DMS79 treated with DMSO at 0.1 percent for 48 hours (cell line): Measurements from ENCODE around the gene ARMH2.
A peak's percentile ranks its signal among the peaks of the same experiment; 100 is the strongest.

Source experiments
- DNase-seq: peaks from one replicate; lab custom pipeline; 2025; lab: John Stamatoyannopoulos, UW

The ARMH2 gene

DNA sequence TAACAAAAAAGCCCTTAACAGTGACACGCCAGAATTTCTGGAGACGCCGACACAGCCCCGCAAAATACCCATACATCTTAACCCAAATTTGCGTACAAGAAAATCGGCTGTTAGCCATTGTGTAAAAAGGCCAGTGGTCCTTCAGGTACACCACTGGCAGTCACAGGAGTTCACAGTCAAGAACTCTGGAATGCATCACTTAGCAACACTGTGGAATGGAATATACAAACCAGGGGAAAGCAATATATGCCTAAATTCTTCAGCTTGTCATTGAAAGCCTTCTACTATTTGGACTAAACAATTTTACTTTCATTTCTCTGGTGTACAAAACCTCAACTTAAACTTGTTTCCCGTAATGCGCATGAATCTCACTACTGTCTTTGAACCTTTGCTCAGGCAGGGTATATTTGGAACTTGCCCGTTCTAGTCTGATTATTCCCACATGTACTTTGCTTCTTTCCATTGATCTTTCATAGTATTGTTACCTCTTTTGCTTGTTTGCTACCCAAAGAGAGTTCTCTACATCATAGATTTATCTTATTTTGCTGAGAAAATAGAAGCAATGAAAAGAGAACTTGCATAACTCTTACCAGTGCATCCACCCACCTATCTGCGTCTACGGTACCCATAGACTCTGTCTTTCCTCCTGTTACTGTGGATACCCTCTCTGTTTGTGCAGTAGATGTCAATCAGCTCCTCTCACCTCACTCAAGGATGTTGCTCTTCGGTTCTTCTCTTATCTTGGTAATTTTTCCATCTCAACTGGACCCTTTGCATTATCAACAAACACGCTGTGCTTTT, at the start of gene ARMH2:
Gene ARMH2 (minus strand): TSS at position 178 of the 801 bp plus-strand sequence. CDS start 60 bp downstream, at position 118.
- DNase-seq: no peak

DNA sequence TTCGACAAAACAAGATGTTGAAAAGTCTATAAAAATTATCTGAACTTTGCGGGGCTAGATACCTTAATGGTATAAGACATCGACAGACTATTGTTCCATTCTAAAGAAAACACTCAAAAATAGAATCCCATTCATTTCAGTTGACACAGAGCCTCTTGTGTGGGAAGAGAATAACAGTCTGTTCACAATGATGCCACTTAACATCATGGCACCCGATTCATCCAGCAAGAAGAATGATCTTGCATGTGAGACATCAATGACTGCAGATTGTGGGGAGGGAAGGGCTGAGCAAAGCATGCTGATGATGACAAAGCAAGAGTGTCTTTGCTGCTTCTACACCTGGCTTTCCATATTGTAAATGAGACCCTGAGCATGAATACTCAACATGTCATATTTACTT, 49.7 kb upstream of the ARMH2 start:
- DNase-seq: peak; percentile 51

DNA sequence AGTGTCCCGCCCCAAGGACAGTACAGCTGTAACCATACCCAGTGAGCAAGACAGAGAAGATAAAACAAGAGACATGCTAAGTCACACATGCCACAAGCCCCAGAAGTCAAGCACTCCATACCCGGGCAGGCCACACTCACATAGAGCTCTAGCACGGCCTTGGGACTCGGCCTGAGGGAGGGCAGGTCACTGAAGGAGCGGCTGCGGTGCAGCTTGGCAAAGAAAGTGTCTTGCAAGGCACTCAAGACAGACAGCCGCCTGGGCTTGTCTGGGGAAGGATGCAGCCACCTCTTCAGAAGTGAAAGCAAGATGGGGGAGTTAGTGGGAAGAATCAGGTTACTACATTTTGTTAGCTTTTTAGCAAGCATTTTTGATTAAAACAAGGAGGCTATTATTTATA, 48.7 kb upstream of the ARMH2 start:
- DNase-seq: peak; percentile 90

GRCh38 chr6:24845578-24845977, 46.9 kb upstream of the ARMH2 start:
- DNase-seq: no peak

DNA sequence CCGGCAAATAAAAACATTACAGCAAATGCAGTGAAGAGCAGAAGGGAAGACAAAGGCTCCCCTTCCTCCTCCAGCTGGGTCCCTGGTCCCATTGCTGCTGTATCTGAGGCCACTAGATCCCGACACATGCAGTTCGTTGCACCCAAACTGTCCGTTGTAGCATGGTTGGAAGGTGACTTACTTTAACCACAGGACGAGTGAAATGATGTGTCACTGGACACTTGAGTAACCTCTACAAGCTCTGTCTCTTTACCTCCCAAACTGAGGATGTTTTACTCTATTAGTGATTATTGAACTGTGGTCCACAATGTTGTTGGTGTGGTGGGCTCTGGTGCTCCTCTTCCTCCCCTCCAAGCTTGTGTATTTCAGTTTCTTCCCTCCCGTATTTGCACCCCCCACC, 46.2 kb upstream of the ARMH2 start:
- DNase-seq: no peak

GRCh38 chr6:24844061-24844460, 45.3 kb upstream of the ARMH2 start:
- no peak for DNase-seq

DNA sequence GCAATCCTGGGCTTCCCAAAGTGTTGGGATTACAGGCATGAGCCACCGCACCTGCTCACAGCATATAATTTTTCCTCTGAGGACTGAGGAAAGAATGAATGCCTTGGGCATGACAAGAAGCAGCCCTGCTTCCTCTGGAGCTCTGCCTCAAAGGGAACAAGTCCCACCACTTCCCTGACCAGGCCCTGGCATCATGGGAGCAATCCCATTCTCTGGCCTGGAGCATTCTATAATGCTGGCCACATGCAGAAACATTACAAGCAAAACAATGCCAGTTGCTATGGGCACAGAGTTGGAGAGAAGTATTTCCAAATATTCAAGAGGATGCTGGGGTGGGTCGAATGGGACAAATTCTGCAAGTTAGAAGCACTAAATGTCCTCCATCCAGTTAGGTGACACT, 41.5 kb upstream of the ARMH2 start:
- DNase-seq: no peak

GRCh38 chr6:24838994-24839393, 40.3 kb upstream of the ARMH2 start:
- no peak for DNase-seq

DNA sequence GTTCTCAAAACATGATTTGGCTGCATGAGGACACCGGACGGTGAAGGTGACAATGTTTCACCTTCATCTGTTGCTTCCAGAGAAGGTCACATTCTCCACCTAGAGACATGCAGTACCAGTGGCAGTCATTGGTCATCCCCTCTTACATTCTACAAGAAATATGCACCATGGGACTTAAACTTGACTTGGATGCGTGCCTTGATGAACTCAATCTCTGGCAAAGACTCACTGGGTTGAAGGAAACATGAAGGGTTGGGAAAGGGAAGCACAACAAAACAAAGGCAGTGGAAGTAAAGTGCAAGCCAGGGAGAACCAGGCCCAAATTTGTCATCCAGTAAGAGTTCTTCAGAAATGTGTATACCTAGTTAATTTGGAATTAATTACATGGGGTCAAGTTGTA, 39.4 kb upstream of the ARMH2 start:
- no peak for DNase-seq

DNA sequence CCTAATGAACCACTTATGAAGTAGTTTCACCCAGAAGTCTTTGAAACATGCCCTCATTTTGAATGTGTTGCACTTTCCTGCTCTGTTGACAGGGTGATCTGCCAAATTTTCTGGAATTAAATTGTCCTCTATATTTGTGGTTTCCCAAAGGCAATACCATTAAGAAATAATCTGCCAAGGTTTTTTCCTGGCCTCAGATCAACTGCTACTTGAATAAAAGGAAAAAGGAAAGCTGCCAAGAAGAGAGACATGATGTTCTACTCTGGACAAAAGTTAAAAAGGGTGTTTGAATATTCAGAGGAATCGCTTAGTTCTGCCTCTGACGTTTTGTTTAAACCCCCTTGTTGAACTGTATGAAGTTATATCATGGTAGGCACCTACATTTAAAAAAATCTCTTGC, 37.4 kb upstream of the ARMH2 start:
- peak; percentile 83 for DNase-seq

GRCh38 chr6:24833711-24834386, 35.1 kb upstream of the ARMH2 start:
- DNase-seq: no peak

DNA sequence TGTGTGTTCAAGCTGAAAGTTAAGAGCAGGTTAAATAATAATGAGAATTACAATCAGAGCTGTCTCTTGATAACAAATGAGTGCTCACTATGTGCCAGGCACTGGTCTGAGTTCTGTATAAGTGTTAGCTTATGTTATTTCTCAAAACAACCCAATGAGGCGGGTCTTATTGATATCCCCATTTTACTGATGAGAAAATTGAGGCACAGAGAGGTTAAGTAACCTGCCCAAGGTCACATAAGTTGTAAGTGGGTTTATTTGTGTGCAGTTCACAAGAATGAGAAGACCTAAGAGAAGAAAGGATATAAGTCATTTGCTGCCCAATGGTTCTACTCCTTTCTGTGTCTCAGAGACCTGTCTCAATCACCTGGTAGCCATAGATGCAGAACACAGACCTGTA, 34.1 kb upstream of the ARMH2 start:
- DNase-seq: no peak

GRCh38 chr6:24831771-24832716, 33.3 kb upstream of the ARMH2 start:
- no peak for DNase-seq

DNA sequence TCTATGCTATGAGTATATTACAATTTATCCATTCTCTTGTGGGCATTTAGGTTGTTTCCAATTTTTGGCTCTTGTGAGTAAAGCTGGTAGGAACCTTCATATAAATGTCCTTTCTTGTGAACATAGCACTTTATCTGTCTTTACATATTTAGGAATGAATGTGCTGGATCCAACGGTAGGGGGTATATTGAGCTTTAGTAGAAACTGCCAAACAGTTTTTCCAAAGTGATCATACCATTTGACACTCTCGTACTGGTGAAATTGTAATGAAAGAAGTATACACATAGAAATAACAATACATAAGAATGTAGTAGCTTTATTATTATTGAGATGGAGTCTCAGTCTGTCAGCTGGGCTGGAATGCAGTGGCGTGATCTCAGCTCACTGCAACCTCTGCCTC, 30.9 kb upstream of the ARMH2 start:
- no peak for DNase-seq

- peak; percentile 36 for DNase-seq
Measured at GRCh38 chr6:24827970-24828369, 29.3 kb upstream of the ARMH2 start.

GRCh38 chr6:24827162-24827561, 28.4 kb upstream of the ARMH2 start:
- peak; percentile 87 for DNase-seq

DNA sequence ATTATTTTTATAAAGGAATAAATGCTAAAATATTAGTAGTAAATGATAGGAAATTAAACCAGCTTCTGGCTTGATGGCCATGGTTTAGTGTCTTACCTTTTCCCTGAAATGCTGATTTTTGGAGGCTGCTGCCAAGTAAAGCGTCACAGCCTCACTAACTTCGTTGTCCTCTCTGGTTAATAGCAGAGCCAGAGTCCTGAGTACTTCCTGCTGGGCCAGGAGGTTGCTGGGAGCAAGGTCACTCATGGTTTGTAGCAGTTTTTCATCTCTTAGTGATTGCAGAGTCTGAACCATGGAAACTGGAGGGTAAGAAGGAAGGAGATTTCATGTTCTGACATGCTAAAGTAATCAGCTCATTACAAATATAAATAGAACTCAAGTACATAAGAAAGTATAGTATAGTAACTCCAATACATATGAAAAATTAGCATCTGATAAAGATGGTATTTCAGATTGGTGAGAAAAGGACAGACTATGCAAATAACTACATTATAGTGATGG, 26.5 kb upstream of the ARMH2 start:
- peak; percentile 64 for DNase-seq

DNA sequence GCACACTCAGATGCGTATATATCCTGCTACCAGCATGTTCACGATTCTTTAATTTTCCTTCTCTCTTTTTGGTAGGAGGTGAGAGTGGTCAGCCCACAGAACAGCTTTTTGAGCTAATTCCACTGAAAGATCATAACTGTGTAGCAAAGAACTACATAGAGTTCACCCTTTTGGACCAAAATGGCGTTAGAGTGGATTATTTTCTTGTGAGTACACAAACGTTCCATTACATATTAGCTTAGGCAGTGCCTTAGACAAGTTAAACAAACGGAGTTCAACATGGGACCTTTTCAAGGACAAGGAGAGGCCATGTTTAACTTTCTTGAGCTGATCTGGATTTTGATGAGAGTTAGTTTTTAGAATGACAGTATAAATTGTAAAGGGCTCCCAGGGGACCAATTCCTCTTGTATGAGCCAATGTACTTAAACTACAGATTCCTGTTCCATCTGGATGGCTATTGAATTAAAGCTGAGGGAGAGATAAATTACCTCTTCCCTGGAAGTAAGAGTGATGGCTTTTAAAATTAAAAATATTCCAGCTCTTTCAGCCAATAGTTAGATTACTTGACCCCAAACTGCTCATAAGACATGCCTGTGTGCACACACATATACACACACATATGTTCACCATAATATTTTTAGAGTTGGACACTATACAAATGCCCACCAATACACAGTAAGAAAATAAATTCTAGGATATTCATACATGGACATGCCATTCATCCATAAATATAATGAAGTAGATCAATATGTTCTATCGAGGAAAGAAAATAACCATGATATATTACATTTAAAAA, 25.6 kb upstream of the ARMH2 start:
- peak; percentile 21 for DNase-seq

DNA sequence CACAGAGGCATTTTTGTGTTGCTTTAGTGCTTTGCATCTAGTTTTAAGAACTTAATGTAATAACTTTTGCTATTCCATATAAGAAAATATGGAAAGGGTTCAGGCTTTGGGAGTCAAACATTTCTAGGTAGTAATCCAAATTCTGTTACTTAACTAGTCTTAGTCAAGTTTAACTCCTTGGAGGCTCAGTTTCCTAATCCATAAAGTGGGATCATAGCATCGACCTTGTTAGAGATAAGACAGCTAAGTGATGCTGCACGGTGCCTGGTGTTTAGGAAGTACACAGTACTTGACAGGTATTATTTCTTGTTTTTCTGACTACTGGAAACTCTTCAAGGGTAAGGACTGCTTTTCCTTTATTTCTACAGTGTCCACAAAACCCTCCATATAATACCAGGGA, 24.5 kb upstream of the ARMH2 start:
- DNase-seq: no peak

GRCh38 chr6:24822696-24823095, 24.0 kb upstream of the ARMH2 start:
- DNase-seq: no peak

- DNase-seq: no peak
Measured at GRCh38 chr6:24821860-24822444, 23.2 kb upstream of the ARMH2 start.
